OCI-LY1 (cell line): ENCODE data around the gene LINS1.

Experiments
- EZH2 ChIP-seq: fragments of 200-600 bp; sonication (generic), shearing (Covaris generic); IDR thresholded peaks from 2 replicates; pipeline ENCODE4 v1.8.0; 2017; ENCODE audit warnings: borderline replicate concordance, mixed run types, mild to moderate bottlenecking, antibody characterized with exemption, low read length, moderate library complexity, mixed read lengths
- TF ChIP-seq, protein P1 (sequence below): fragments of 200-600 bp; sonication (generic), shearing (Covaris generic); IDR thresholded peaks from 2 replicates; pipeline ENCODE4 v1.5.1; 2017; ENCODE audit warnings: mild to moderate bottlenecking, antibody characterized with exemption, low read length, moderate library complexity, mixed read lengths

DNA sequence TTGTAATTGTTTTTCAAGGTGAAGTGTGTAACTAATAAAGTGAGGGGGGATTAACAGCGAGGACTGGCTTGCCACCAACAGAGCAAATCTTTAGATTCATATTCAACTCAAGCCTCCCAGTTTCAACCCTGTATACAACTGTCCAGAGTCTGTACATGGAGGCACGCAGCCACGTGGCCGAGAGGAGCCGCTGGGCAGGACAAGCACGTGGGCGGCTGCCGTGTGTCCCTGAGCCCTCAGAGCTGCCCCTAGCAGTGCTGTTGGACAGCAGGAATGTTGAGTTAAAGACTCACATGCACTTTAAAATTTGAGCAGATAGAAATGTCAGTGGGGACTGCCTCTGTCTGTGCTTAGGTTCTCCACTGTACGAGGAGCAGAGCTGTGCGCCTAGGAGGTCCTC, 29.8 kb upstream of the LINS1 start:
- TF ChIP-seq, protein P1, sequence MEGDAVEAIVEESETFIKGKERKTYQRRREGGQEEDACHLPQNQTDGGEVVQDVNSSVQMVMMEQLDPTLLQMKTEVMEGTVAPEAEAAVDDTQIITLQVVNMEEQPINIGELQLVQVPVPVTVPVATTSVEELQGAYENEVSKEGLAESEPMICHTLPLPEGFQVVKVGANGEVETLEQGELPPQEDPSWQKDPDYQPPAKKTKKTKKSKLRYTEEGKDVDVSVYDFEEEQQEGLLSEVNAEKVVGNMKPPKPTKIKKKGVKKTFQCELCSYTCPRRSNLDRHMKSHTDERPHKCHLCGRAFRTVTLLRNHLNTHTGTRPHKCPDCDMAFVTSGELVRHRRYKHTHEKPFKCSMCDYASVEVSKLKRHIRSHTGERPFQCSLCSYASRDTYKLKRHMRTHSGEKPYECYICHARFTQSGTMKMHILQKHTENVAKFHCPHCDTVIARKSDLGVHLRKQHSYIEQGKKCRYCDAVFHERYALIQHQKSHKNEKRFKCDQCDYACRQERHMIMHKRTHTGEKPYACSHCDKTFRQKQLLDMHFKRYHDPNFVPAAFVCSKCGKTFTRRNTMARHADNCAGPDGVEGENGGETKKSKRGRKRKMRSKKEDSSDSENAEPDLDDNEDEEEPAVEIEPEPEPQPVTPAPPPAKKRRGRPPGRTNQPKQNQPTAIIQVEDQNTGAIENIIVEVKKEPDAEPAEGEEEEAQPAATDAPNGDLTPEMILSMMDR = no peak
- no peak for TF ChIP-seq EZH2
